Astrocyte (in vitro differentiated cells and primary cell): ENCODE data around the gene AHNAK2. TPM values are rescaled to one million over a fixed set of nuclear protein-coding genes. Genes with fewer than 3 reads are reported as not detected.

Source experiments
- DNase-seq: peaks from one replicate; pipeline ENCODE4 v3.0.0-alpha.2; 2010; ENCODE audit warnings: low read depth
- FAIRE-seq: peaks from 2 replicates; lab custom pipeline; 2011; peaks lifted over from hg19 to GRCh38; lab: Jason Lieb, UNC
- H2AFZ ChIP-seq: 2 replicates; pipeline ENCODE4 v1.6.0; 2012; ENCODE audit warnings: low read depth, low read length, inconsistent platforms
- H3K27ac ChIP-seq: 2 replicates; pipeline ENCODE4 v1.5.1; 2011; ENCODE audit warnings: low read depth, low read length, inconsistent platforms
- H3K27me3 ChIP-seq: 2 replicates; pipeline ENCODE4 v1.6.0; 2011; ENCODE audit warnings: low read length, inconsistent platforms; ENCODE audit not compliant: insufficient read depth
- H3K36me3 ChIP-seq: 2 replicates; pipeline ENCODE4 v1.5.1; 2011; ENCODE audit warnings: low read length, inconsistent platforms; ENCODE audit not compliant: insufficient read depth
- H3K4me1 ChIP-seq: 2 replicates; pipeline ENCODE4 v1.5.1; 2011; ENCODE audit warnings: low read length, inconsistent platforms; ENCODE audit not compliant: insufficient read depth
- H3K4me2 ChIP-seq: 2 replicates; pipeline ENCODE4 v1.6.0; 2012; ENCODE audit warnings: low read length, inconsistent platforms
- H3K4me3 ChIP-seq: 2 replicates; pipeline ENCODE4 v1.5.1; 2011; ENCODE audit warnings: low read depth, mild to moderate bottlenecking, low read length, inconsistent platforms; ENCODE audit not compliant: insufficient read depth
- H3K79me2 ChIP-seq: 2 replicates; pipeline ENCODE4 v1.6.0; 2012; ENCODE audit warnings: mild to moderate bottlenecking, low read length, inconsistent platforms; ENCODE audit not compliant: insufficient read depth
- H3K9ac ChIP-seq: 2 replicates; pipeline ENCODE4 v1.6.0; 2012; ENCODE audit warnings: mild to moderate bottlenecking, low read length, inconsistent platforms
- H3K9me3 ChIP-seq: 2 replicates; pipeline ENCODE4 v1.5.1; 2012; ENCODE audit warnings: low read depth, mild to moderate bottlenecking, low read length, inconsistent platforms; ENCODE audit not compliant: insufficient read depth
- H4K20me1 ChIP-seq: 2 replicates; pipeline ENCODE4 v1.6.0; 2012; ENCODE audit warnings: low read length, inconsistent platforms; ENCODE audit not compliant: insufficient read depth
- H3K27ac Mint-ChIP-seq: one replicate; pipeline ENCODE4 v1.8.0; 2021; ENCODE audit warnings: mild to moderate bottlenecking, mixed read lengths; ENCODE audit not compliant: unreplicated experiment
- H3K27me3 Mint-ChIP-seq: one replicate; pipeline ENCODE4 v1.8.0; 2021; ENCODE audit warnings: low read depth, mixed read lengths; ENCODE audit not compliant: unreplicated experiment
- H3K36me3 Mint-ChIP-seq: one replicate; pipeline ENCODE4 v1.8.0; 2021; ENCODE audit warnings: low read depth, mixed read lengths; ENCODE audit not compliant: unreplicated experiment
- H3K4me1 Mint-ChIP-seq: one replicate; pipeline ENCODE4 v1.8.0; 2021; ENCODE audit warnings: low read depth, mixed read lengths; ENCODE audit not compliant: unreplicated experiment
- H3K4me3 Mint-ChIP-seq: one replicate; pipeline ENCODE4 v1.8.0; 2021; ENCODE audit warnings: mild to moderate bottlenecking, moderate library complexity, mixed read lengths; ENCODE audit not compliant: unreplicated experiment
- H3K9me3 Mint-ChIP-seq: one replicate; pipeline ENCODE4 v1.8.0; 2021; ENCODE audit warnings: mild to moderate bottlenecking, mixed read lengths; ENCODE audit not compliant: unreplicated experiment
- CTCF ChIP-seq: IDR thresholded peaks from 2 replicates; pipeline ENCODE4 v1.5.1; 2011; ENCODE audit warnings: low read depth, mild to moderate bottlenecking, inconsistent platforms, low read length, moderate library complexity; ENCODE audit not compliant: insufficient read depth
- EZH2 ChIP-seq: IDR thresholded peaks from 2 replicates; pipeline ENCODE4 v1.6.1; 2012; ENCODE audit warnings: mild to moderate bottlenecking, low read length, inconsistent platforms; ENCODE audit not compliant: insufficient read depth
- total RNA-seq: library from RNA; stranded (reverse); gene quantifications from 2 replicates; pipeline ENCODE4 v1.2.1, GENCODE V29; 2021

The AHNAK2 gene
- total RNA-seq, 1 donor from 2014 or later: 44.7 TPM

GRCh38 chr14:105021656-105022275, 43.6 kb upstream of the AHNAK2 start:
- DNase-seq: no peak
- H3K9me3 Mint-ChIP-seq: no peaks in the 10 kb centered on the region
- peaks cover 61% of the 10 kb centered on the region for H3K4me1 ChIP-seq
- H3K4me3 Mint-ChIP-seq: peak overlapping the region; percentile 90
- peak overlapping the region; percentile 92 for H3K27ac Mint-ChIP-seq
- H3K36me3 Mint-ChIP-seq: no peaks in the 10 kb centered on the region
- H3K4me2 ChIP-seq: peak overlapping the region; percentile 95
- H3K27me3 Mint-ChIP-seq: no peaks in the 10 kb centered on the region
- H3K36me3 ChIP-seq: no peaks in the 10 kb centered on the region
- peak; percentile 8 for TF ChIP-seq CTCF
- no peak for TF ChIP-seq EZH2
- peak overlapping the region; percentile 20 for H2AFZ ChIP-seq
- peaks cover 31% of the 10 kb centered on the region for H4K20me1 ChIP-seq
- peak overlapping the region; percentile 81 for H3K27ac ChIP-seq
- peaks cover 51% of the 10 kb centered on the region for H3K79me2 ChIP-seq
- peak overlapping the region; percentile 86 for H3K9ac ChIP-seq
- H3K4me3 ChIP-seq: peak overlapping the region; percentile 74
- no peak for FAIRE-seq
- no peaks in the 10 kb centered on the region for H3K9me3 ChIP-seq
- H3K27me3 ChIP-seq: no peaks in the 10 kb centered on the region
- H3K4me1 Mint-ChIP-seq: peaks cover 31% of the 10 kb centered on the region

- no peak for FAIRE-seq
- peaks cover 28% of the 10 kb centered on the region for H3K4me1 Mint-ChIP-seq
Measured at GRCh38 chr14:105020815-105021655, 42.9 kb upstream of the AHNAK2 start, which contains the start of gene CDCA4. Gene CDCA4, minus strand, starts transcription at chr14:105021083. Its CDS starts 9,154 bp downstream, at chr14:105011929.

More at GRCh38 chr14:105020815-105021655, 42.9 kb upstream of the AHNAK2 start, which contains the start of gene CDCA4:
- no peaks in the 10 kb centered on the region for H3K36me3 ChIP-seq
- H3K27ac ChIP-seq: peak within 1 kb of the TSS; percentile 81
- peak; percentile 76 for DNase-seq
- H3K4me2 ChIP-seq: peak within 1 kb of the TSS; percentile 95
- H3K4me3 Mint-ChIP-seq: peak within 1 kb of the TSS; percentile 91
- H3K4me1 ChIP-seq: peaks cover 57% of the 10 kb centered on the region
- H3K27ac Mint-ChIP-seq: peak within 1 kb of the TSS; percentile 93
- H3K36me3 Mint-ChIP-seq: peaks cover 2% of the 10 kb centered on the region
- H4K20me1 ChIP-seq: peaks cover 39% of the 10 kb centered on the region
- peaks cover 59% of the 10 kb centered on the region for H3K79me2 ChIP-seq
- no peaks in the 10 kb centered on the region for H3K9me3 Mint-ChIP-seq
- H3K4me3 ChIP-seq: peak within 1 kb of the TSS; percentile 77
- H3K9ac ChIP-seq: peak within 1 kb of the TSS; percentile 88
- TF ChIP-seq CTCF (no peak), EZH2 (no peak)
- H3K27me3 Mint-ChIP-seq: no peaks in the 10 kb centered on the region
- no peaks in the 10 kb centered on the region for H3K9me3 ChIP-seq
- H3K27me3 ChIP-seq: no peaks in the 10 kb centered on the region
- H2AFZ ChIP-seq: peak within 1 kb of the TSS; percentile 64
